Measurements from ENCODE around the gene CST7.
"Not testable (repeated sequence)": the region's sequence is repeated elsewhere in the genome, so short reads cannot be mapped to it uniquely, and the experiment has no call there.

CST7 gene

DNA sequence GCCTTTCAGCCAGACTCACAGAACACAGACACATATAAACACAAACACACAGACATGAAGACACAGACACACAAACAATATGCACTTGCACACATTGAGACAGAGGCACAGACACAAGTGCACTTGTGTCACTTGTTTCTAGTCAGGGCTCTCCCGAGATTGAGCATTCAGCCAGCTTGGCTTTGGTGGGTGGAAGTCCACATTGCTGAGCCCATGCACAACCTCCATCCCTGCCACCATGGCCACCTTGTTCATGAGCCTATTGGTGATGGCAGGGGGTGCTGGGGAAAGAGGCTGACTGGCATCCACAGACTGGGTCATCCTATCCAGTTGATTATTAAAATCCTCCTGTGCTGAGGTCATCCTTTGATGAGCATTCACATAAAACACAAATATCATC lies 11.5 kb upstream of the CST7 start:
- H3K4me1 ChIP-seq, result no peaks in the 10 kb centered on the region
- H3K27me3 ChIP-seq, result peaks cover 0 to 3% of the 10 kb centered on the region in 2 donors
- no peak overlapping the region for H3K27ac ChIP-seq
- no peak overlapping the region for H3K4me3 ChIP-seq
- TF ChIP-seq, protein P1, sequence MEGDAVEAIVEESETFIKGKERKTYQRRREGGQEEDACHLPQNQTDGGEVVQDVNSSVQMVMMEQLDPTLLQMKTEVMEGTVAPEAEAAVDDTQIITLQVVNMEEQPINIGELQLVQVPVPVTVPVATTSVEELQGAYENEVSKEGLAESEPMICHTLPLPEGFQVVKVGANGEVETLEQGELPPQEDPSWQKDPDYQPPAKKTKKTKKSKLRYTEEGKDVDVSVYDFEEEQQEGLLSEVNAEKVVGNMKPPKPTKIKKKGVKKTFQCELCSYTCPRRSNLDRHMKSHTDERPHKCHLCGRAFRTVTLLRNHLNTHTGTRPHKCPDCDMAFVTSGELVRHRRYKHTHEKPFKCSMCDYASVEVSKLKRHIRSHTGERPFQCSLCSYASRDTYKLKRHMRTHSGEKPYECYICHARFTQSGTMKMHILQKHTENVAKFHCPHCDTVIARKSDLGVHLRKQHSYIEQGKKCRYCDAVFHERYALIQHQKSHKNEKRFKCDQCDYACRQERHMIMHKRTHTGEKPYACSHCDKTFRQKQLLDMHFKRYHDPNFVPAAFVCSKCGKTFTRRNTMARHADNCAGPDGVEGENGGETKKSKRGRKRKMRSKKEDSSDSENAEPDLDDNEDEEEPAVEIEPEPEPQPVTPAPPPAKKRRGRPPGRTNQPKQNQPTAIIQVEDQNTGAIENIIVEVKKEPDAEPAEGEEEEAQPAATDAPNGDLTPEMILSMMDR (IDR thresholded peaks at IDR 0.05), result no peak
- no peaks in the 10 kb centered on the region for H3K36me3 ChIP-seq
- peaks cover 0 to 12% (median 4%) of the 10 kb centered on the region in 3 donors for H3K9me3 ChIP-seq
- intact Hi-C loops (cut with DNase I; ENCODE audit: low total_unique reads), result no loop called here
- DNase-seq, result peak in 1 of 2 donors; percentile 31

DNA sequence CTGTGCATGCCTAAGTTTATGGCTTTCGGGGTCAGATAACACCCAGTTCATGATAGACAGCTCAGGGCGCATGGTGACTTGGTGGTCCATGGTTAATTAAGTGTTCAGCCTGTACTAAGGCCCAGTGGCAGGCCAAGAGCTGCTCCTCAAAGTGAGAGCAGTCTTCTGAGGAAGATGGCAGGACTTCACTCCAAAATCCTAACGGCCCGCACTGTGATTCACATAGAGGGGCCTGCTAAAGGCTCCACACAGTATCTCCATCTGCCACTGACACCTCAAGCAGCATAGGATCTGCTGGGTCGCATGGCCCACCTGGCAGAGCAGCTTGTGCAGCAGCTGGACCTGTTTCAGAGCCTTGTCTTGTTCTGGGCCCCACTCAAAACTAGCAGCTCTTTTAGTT lies 10.6 kb upstream of the CST7 start:
- H3K27ac ChIP-seq, result no peak overlapping the region
- intact Hi-C loops (cut with DNase I; ENCODE audit: low total_unique reads), result no loop called here
- H3K27me3 ChIP-seq, result peaks cover 0 to 3% of the 10 kb centered on the region in 2 donors
- TF ChIP-seq, protein P1 (IDR thresholded peaks at IDR 0.05), result no peak
- H3K9me3 ChIP-seq, result peaks cover 0 to 12% (median 4%) of the 10 kb centered on the region in 3 donors
- no peak overlapping the region for H3K4me3 ChIP-seq
- no peaks in the 10 kb centered on the region for H3K36me3 ChIP-seq
- H3K4me1 ChIP-seq, result no peaks in the 10 kb centered on the region
- DNase-seq, result no peak

DNA sequence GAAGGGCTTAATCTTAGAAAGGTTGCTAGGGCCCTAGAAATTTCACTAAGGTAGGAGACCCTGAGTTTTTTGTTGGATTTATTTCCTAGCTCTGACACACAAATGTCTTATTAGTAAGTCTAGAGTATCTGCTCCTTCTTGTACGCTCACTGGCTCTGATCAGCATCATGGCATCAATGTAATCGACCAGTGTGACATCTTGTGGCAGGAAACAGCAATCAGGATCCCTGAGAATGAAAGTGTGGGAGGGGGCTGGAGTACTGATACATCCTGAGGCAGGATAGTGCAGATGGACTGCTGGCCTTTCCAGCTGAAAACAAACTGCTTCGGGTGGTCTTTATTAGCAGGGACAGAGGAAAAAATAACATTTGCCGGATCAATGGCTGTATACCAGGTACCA lies 10.0 kb upstream of the CST7 start:
- peaks cover 0 to 3% of the 10 kb centered on the region in 2 donors for H3K27me3 ChIP-seq
- no peak for DNase-seq
- no peaks in the 10 kb centered on the region for H3K4me1 ChIP-seq
- H3K27ac ChIP-seq, result no peak overlapping the region
- peaks cover 0 to 12% (median 4%) of the 10 kb centered on the region in 3 donors for H3K9me3 ChIP-seq
- H3K36me3 ChIP-seq, result no peaks in the 10 kb centered on the region
- intact Hi-C loops (cut with DNase I; ENCODE audit: low total_unique reads), result no loop called here
- H3K4me3 ChIP-seq, result no peak overlapping the region
- TF ChIP-seq, protein P1 (IDR thresholded peaks at IDR 0.05), result no peak

DNA sequence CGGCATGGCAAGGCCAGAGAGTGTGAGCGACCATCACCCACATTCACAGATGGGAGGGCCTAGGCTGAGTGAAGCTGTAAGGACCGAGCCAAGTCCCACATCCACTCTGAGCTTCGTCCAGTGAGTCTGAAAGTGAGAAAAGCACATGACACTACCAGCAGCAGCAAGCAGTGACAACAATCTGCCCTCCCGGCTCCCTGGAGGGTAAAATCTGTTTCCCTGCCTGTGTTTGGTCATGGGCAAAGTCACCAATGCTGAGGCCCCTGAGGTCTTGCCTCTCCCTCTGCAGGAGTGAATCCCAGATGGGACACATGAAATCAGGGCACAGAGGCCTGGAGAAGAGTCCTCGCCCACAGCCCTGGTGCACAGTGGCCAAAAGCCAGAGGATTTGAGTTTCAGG lies 6.4 kb upstream of the CST7 start:
- intact Hi-C loops (cut with DNase I; ENCODE audit: low total_unique reads), result no loop called here
- TF ChIP-seq, protein P1 (IDR thresholded peaks at IDR 0.05), result no peak
- Histone ChIP-seq H3K36me3 (no peaks in the 10 kb centered on the region), H3K4me3 (no peak overlapping the region), H3K4me1 (no peaks in the 10 kb centered on the region), H3K27me3 (no peaks in the 10 kb centered on the region), H3K27ac (no peak overlapping the region), H3K9me3 (peaks cover 0 to 18% (median 4%) of the 10 kb centered on the region in 3 donors)
- DNase-seq, result no peak

DNA sequence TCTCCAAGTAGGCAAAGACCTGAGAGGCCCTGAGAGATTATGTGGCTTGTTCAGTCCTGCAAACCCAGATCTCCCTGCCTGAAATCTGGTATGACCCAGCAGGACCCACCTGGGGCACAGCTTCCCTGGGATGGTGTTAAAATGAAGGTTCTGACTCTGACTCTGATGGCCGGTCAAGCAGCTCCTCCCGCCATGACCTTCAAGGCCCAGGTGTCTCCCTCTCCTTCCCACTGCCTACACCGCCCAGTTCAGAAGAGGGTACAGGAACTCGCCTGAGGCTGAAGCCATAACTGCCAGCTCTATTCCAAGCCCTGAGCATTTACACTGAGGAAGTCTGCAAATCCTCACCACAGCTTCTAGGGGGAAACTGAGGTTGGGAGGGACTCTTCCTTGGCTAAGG lies 5.9 kb upstream of the CST7 start:
- intact Hi-C loops (cut with DNase I; ENCODE audit: low total_unique reads), result no loop called here
- Histone ChIP-seq H3K4me3 (no peak overlapping the region), H3K27me3 (no peaks in the 10 kb centered on the region), H3K27ac (no peak overlapping the region), H3K9me3 (peaks cover 0 to 18% (median 4%) of the 10 kb centered on the region in 3 donors), H3K4me1 (no peaks in the 10 kb centered on the region), H3K36me3 (no peaks in the 10 kb centered on the region)
- TF ChIP-seq, protein P1 (IDR thresholded peaks at IDR 0.05), result no peak
- DNase-seq, result no peak

DNA sequence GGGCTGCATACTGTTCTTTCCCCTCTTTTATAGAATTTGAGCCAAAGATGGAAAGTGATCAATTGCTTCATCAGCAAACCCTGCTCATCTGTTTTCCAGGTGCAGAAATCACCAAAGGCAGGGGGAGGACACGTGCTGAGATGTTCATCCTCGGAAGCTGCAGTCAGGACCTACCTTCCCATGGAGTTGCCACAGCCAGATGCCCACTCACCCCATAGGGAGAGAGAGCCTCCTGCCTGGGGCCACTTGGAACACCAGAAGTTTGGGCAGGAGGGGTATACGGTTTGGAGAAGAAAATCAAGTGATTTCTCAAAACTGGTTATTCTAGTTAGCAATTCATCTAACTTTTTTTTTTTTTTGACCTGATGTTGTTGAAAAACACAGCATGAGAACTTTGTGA lies 5.3 kb upstream of the CST7 start:
- H3K36me3 ChIP-seq, result no peaks in the 10 kb centered on the region
- peaks cover 0 to 18% (median 4%) of the 10 kb centered on the region in 3 donors for H3K9me3 ChIP-seq
- H3K4me1 ChIP-seq, result no peaks in the 10 kb centered on the region
- intact Hi-C loops (cut with DNase I; ENCODE audit: low total_unique reads), result no loop called here
- TF ChIP-seq, protein P1 (IDR thresholded peaks at IDR 0.05), result no peak
- no peaks in the 10 kb centered on the region for H3K27me3 ChIP-seq
- no peak for DNase-seq
- H3K27ac ChIP-seq, result no peak overlapping the region
- no peak overlapping the region for H3K4me3 ChIP-seq

DNA sequence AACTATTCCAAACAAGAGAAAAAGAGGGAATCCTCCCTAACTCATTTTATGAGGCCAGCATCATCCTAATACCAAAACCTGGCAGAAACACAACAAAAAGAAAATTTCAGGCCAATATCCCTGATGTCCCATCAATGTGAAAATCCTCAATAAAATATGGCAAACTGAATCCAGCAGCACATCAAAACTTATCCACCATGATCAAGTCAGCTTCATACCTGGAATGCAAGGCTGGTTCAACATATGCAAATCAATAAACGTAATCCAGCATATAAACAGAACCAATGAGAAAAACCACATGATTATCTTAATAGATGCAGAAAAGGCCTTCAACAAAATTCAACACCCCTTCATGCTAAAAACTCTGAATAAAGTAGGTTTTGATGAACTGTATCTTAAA lies 2.7 kb upstream of the CST7 start:
- intact Hi-C loops (cut with DNase I; ENCODE audit: low total_unique reads); DNase-seq; H3K4me3 ChIP-seq; H3K4me1 ChIP-seq; H3K27ac ChIP-seq; H3K36me3 ChIP-seq; H3K27me3 ChIP-seq: not testable (repeated sequence)
- H3K9me3 ChIP-seq, result peaks cover 0 to 18% (median 4%) of the 10 kb centered on the region in 3 donors

DNA sequence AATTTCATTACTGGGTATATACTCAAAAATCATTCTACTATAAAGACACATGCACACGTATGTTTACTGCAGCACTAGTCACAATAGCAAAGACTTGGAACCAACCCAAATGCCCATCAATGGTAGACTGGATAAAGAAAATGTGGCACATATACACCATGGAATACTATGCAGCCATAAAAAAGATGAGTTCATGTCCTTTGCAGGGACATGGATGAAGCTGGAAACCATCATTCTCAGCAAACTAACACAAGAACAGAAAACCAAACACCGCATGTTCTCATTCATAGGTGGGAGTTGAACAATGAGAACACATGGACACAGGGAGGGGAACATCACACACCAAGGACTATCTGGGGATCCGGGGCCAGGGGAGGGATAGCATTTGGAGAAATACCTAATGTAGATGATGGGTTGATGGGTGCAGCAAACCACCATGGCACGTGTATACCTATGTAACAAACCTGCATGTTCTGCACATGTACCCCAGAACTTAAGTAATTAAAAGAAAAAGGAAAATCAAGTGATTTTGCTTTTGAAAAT lies 602 bp upstream of the CST7 start:
- Histone ChIP-seq H3K27me3 (peaks cover 0 to 12% of the 10 kb centered on the region in 2 donors), H3K9me3 (peaks cover 0 to 18% (median 0%) of the 10 kb centered on the region in 3 donors)
- H3K36me3 ChIP-seq; H3K4me1 ChIP-seq; H3K27ac ChIP-seq; intact Hi-C loops (cut with DNase I; ENCODE audit: low total_unique reads); H3K4me3 ChIP-seq; DNase-seq: not testable (repeated sequence)

All from tibial artery (tissue), 4 donors.